IMR-90 (cell line): Measurements from ENCODE around the gene UMOD.

Experiments used
- FOS ChIP-seq: fragments of 150-350 bp; IDR thresholded peaks from 2 replicates; pipeline ENCODE4 v1.6.1; 2016; ENCODE audit warnings: low read depth, low read length
- MAZ ChIP-seq: IDR thresholded peaks from 2 replicates; pipeline ENCODE4 v1.6.1; 2012; ENCODE audit warnings: low read depth, mild to moderate bottlenecking, low read length, improper control_type of control experiment, moderate library complexity, borderline replicate concordance
- MXI1 ChIP-seq: IDR thresholded peaks from 2 replicates; pipeline ENCODE4 v1.6.1; 2012; ENCODE audit warnings: low read depth, mild to moderate bottlenecking, low read length, moderate library complexity, borderline replicate concordance
- POLR2A ChIP-seq: IDR thresholded peaks from 2 replicates; pipeline ENCODE4 v1.6.1; 2012; ENCODE audit warnings: mild to moderate bottlenecking, low read depth, low read length
- RAD21 ChIP-seq: IDR thresholded peaks from 2 replicates; pipeline ENCODE4 v1.6.1; 2012; ENCODE audit warnings: low read length, improper control_type of control experiment
- TF ChIP-seq, protein P1 (sequence below): conservative IDR thresholded peaks from 2 replicates; pipeline ENCODE4 v1.5.1; 2012; ENCODE audit warnings: mild to moderate bottlenecking, low read depth, low read length, improper control_type of control experiment

DNA sequence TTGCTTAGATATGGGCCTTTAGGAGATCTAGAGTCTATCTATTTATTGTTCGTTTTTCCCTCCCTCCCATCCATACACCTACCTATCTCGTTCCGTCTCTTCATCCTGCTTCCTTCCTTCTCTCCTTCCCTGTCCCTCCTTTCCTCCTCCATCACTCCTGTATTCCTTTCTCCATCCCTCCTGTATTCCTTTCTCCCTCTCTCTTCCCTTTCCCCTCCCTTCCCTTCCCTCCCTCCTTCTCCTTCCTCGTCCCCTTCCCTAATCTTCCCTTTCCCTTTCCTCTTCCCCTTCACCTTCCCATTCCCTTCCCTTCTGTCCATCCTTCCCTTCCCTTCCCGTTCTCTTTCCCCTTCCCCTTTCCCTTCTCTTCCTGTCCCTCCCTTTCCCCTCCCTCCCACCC lies 35.8 kb downstream of the UMOD start:
- TF ChIP-seq, protein P1, sequence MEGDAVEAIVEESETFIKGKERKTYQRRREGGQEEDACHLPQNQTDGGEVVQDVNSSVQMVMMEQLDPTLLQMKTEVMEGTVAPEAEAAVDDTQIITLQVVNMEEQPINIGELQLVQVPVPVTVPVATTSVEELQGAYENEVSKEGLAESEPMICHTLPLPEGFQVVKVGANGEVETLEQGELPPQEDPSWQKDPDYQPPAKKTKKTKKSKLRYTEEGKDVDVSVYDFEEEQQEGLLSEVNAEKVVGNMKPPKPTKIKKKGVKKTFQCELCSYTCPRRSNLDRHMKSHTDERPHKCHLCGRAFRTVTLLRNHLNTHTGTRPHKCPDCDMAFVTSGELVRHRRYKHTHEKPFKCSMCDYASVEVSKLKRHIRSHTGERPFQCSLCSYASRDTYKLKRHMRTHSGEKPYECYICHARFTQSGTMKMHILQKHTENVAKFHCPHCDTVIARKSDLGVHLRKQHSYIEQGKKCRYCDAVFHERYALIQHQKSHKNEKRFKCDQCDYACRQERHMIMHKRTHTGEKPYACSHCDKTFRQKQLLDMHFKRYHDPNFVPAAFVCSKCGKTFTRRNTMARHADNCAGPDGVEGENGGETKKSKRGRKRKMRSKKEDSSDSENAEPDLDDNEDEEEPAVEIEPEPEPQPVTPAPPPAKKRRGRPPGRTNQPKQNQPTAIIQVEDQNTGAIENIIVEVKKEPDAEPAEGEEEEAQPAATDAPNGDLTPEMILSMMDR, result no peak
- TF ChIP-seq POLR2A (no peak), FOS (no peak), RAD21 (no peak), MAZ (no peak), MXI1 (no peak)
